Suppressor macrophage treated with lipopolysaccharide for 4 hours (primary cell): ENCODE results near the gene PPIL1.
"Not testable (repeated sequence)": the region's sequence is repeated elsewhere in the genome, so short reads cannot be mapped to it uniquely, and the experiment has no call there.

Source experiments
- DNase-seq: peaks from one replicate; pipeline ENCODE4 v3.0.0-alpha.2; 2020

Gene PPIL1

DNA sequence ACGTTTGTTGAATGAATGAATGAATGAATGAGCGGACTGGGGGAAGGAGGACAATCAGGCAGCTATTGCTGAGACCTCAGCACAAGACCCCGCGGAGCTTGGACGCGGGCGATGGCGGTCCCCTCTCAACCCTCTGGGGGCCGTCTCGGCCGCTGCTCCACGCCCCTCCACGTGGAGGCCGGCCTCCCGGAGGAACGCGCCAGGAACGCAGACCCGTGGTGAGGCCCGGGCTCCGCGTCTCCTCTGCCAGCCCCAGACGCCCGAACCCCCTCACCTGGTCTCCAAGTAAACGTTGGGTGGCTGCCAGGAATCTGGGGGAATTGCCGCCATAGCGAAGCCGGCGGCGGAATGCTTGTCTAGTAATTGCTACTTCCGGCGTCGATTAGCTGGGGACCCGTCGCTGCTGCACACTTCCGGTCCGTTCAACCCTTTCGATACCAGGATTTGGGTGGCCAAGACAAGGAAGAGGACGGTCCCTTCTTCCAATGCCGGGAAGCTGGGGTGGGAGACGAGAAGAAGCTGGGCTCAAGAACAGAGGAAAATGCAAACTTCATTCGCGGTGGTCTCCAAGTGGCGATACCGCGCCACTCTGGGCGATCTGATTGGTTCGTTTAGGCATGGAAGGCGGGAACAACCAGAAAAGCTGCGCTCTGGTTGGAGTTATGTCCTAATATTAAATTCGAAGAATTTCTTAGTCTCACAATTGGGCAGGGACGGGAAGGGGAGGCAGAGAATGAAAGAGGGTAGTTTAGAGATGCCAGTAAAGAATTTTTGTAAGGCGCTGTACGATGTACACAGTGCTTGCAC, at the start of gene PPIL1:
Gene PPIL1 (minus strand): TSS at position 361 of the 807 bp plus-strand sequence. CDS start 31 bp downstream, at position 330.
- peak; percentile 93 for DNase-seq

DNA sequence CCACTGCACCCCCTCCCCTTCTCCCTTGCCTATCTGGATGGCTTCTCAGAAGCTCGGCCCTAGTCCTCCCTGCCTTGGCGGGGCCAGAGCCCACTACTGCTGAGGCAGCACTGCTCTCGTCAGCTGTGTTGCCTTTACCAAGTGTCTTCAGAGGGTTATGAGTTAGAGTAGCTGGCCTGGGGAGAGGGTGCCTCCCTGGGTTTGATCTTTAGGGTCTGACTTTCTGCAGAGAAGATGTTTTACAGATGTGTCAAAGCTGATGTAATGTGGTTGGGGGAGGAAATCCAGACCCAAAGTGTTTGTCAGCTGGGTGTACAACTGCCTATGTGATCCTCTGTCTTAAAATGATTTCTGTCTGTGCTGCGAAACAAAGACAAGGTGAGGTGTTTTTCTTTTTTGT, 49.5 kb upstream of the PPIL1 start:
- DNase-seq, result no peak

DNA sequence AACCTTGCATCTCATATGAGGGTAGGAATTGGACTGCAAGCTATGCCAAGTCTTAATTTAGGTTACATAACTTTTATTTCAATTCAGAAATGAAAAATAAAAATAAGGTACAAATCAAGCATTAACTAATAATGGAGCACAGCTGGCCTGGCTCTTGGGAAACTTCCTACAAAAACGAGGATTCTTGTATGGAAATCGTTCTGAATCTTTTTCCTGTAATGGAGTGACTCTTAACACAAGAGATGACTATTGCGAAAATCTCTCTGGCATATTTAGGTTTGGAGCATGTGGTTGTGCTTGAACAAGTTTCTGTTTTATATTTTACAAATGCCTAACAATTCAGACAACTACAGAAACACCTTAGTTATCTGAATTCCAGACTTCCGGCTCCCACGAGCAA, 45.9 kb upstream of the PPIL1 start:
- no peak for DNase-seq

DNA sequence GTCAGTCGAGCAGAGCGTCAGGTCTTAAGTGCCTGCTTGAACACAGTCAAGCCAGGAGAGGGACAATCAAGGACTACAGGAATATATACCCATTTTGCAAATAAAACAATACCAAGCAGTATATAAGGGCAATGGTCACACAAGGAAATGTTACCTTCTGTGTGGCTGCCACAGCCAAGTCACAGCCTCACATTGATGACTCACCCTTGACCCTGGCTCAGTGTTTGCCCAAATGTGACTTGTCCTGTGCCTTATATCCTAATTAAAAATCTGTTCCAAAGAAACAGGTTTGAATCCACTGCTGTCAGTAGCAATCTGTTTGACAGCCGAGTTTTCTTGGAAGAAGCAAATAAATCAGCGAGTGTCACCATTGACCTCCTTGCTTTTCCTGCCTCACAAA, 45.4 kb upstream of the PPIL1 start:
- no peak for DNase-seq

DNA sequence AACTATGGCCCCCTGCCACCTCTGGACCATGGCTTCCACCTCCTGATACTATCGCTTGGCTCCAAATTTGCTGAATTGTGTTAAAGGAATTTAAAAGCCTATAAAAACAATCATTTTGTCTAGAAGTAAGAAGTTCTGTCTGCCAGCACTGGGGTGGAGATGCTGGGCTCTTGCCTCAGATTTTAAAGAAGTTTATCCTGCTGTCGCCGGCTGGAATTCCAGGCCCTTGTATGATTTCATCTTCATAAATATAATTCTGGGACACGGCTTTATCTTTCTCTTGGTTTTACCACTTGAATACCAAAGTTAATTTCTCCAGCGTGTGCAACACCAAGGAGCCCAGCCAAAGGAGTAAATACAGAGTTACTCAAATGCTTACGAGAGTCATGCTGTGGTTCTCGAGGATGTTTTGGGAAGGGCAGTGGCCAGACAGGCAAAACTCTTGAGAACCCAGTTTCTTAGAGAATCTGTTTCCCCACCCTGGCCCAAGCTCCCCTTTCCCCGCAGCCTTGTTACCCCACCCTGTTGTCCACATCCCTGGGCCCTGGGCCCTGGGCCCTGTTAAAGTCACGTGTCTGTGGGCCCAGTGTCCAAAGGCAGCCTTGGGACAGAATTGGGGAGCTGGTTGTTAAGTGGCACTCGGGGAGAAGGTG, 43.1 kb upstream of the PPIL1 start:
- DNase-seq, result no peak

DNA sequence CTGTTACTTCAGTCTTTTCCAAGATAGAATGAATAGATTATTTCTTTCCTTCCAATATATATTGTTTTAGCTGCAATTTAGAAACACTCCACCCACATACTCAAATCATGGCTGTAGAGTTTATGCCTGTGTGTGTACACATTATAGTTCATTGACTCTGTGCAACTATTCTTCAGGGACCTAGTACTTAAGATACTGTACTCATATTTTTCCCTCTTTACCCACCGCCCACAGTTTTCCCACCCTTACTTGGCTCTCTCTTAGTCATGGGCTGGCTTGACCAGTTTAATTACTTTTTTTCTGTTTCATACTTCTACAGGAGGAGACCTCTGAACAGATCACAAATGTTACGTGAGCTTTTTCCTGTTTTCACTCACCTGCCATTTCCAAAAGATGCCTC, 41.5 kb upstream of the PPIL1 start:
- DNase-seq, result no peak

DNA sequence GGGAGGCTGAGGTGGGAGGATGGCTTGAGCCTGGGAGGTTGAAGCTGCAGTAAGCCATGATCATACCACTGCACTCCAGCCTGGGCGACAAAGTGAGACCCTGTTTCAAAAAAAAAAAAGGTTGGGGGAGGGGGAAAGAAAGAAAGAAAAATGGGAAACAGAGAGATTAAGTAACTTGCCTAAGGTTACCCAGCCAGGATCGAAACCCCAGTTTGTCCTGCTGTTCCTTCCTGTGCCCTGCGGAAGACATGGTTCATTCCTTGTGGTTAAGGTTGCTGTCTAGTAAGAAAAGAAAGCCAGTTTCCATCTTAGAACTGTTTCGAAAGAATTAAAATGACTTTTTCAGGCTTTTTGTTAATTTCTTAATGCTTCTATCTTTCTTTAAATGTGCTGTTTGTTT, 41.0 kb upstream of the PPIL1 start:
- peak; percentile 33 for DNase-seq

DNA sequence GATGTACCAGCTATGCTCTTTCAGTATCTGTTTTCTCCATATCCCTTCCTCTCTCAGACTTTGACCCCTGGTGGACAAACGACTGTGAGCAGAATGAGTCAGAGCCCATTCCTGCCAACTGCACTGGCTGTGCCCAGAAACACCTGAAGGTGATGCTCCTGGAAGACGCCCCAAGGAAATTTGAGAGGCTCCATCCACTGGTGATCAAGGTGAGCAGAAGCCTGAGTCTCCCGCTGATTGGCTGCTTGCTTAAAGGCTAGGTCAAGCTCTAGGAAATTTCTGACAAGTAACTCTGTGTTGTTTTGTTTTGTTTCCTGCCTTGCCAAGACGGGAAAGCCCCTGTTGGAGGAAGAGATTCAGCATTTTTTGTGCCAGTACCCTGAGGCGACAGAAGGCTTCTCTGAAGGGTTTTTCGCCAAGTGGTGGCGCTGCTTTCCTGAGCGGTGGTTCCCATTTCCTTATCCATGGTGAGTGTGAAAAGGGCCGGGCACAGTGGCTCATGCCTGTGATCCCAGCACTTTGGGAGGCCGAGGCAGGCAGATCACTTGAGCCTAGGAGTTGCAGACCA, 39.7 kb upstream of the PPIL1 start:
- peak; percentile 39 for DNase-seq

DNA sequence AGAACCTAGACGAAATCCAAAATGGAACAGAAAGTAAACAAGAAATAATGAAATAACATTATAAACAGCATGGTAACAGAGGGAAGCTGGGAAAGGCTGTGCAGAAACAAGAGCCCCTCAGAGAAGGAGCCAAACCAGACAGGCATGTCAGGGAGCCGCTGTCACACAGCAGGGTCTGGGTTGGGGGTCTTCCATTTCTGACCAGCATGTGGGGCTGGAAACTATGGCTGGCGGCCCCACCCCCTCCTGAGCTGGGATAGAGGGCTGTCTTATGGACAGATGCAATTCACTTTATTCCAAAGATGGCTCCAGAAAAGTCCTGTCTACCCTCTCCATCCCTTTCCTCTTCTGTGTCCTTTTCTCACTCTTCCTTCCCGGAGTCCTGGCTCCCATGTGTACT, 38.5 kb upstream of the PPIL1 start:
- no peak for DNase-seq

DNA sequence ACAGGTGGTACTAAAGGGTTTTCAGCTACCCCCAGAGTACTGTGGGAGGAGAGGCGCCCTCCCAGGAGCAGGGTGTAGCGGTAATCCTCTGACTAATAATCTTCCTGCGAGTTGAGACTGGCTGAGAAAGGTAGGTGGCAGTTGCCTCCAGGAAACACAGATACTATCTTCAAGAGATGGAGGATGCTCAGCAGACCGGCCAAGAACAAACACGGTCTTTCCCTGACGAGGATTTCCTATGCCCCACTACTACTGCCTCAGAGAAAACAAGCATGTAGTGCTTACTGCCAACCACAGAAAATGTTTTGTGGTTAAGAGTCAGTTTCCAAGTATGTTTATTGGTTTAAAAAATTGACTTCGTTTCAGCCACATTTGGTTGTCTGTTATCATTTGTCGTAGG, 38.0 kb upstream of the PPIL1 start:
- no peak for DNase-seq

DNA sequence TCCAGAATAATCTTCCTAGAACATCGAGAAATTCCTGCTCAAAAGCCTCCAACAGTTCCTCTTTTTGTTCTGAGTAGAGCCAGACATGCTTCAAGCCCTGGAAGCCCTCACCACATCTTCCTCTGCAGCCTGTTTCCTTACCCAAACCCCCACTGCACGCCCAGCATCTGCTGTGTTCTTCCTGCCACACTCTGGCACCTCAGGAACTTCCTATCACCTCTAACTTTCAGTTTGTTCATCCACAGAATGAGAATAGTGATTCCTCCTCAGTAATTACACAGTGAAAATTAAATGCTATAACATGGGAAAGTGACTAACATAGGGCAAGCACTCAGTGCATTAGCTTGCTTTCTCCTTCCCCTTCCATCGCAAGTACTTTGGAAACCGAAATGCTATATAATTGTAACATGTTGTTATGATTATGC, 37.4 kb upstream of the PPIL1 start:
- DNase-seq, result peak; percentile 33

DNA sequence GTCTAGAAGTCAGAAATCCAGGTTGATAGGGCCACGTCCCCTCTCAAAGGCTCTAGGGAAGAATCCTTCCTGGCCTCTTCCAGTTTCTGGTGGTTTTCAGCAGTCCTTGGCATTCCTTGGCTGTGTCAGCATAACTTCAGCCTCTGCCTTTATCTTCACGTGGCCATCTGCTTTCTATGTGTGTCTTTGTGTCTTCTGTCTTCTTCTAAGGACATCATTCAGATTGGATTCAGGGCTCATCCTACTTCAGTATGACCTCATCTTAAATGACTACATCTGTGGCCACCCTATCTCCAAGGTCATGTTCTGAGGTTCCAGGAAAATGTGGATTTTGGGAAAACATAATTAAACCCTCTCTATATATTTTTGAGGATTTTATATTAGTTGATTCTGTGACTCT, 34.1 kb upstream of the PPIL1 start:
- DNase-seq, result no peak

DNA sequence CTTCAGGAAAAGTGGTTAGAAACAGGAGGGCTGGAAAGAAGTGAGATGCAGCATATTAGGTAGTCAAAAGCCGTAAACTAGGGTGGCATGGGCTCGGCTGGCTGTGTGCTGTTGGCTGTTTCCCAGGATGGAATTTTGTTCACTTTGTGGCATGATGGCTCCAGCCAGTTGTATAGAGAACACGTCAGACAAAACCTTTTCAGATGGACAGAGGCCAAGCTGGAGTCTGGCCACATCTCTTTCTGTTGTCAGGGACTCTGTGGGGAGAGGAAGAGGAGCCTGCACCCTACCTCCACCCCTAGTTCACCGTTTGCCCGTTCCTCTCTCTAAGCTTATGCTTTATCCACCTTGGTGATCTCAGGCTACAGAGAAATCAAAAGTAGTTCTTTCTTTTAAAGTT, 33.2 kb upstream of the PPIL1 start:
- no peak for DNase-seq

DNA sequence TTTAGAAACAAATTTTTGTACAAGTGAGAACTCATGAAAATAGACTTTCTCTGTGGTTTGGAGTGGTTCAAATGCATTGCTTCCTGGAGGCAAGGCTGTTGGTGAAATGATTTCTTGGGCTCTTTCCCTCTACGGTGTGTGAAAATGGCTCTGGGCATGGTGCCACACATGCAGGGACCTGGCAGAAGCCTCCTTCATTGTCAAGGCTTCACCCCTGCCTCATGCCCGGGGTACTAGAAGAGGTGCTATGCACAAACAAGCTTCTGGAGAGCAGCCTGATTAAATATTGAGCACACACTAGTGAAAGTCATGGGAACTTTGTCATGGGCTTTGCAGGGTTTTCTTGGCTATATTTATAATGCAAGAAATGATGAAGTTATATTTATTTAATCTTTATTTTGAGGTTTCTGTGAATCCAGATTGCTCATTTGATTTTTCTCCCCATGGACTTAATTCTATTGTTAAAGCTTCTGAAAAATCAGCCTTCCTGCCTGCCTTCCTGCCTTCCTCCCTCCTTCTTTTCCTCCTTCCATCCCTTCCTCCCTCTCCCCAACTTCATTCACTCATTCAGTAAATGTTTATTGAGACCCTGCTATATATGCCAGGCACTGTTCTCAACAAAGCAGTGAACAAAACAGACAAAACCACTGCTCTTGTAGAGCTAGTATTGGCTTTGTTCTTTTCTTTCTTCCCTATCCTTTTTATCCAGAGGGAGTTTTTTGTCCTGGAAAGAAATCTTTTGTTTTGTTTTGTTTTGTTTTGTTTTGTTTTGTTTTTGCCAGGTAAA, 32.1 kb upstream of the PPIL1 start:
- DNase-seq, result no peak

DNA sequence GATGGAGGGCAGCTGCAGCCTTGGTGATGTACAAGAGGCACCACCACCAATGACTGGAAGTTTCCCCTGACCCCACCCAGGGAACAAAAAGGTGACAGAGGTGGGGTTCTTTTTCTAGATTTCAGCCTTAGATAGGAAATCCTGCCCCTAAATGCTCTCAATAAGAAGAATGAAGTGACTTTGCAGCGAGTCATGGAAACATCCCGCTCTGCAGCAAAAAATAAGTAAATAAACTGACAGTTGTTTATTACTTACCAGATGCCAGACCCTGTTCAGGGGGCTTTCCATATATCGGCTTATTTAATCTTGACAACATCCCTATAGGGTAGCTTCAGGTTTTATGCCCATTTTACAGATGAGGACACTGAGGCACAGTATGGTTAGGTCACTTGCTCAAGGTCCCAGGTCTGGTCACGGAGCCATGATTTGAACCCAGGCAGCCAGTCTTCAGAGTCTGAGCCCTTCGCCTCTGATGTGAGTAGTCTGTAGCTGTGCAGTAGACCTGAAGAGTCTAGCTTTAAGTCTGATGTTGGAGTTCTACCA, 30.3 kb upstream of the PPIL1 start:
- DNase-seq, result no peak

DNA sequence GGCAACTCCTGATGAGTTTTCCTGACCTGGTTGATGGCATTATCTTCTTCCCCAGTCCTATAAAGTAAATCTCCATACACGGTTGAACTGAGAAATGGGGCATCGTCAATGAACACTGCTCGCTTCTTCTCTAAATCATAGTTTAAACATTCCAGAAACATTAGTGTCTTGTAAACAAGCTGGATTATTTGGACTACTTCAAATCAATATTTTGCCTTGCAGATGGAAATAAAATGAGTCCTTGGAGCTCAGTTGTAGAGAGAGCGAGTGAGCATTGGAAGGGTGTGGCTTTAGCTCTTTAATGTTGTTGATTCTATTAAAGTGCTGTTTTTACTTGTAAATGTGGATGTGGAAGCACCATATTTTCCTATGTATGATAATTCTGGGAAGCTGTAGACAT, 29.5 kb upstream of the PPIL1 start:
- DNase-seq, result no peak

DNA sequence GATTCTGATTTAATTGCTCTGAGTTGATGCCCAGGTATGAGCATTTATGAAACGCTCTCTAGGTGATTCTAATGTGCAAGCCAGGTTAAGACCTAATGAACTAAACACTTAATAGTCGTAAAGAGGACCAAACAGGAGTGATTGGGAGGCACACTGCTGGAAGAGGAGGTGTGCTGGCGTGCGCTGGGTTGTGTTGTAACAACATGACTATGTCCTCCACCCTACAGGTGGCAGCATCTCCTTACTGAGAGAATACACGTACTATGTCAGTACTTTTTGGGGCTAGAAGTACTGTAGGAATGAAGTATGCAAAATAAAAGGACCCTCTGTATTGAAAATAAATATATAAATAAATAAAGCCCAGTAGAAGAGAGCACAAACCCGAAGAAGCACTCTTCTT, 23.0 kb upstream of the PPIL1 start:
- no peak for DNase-seq

DNA sequence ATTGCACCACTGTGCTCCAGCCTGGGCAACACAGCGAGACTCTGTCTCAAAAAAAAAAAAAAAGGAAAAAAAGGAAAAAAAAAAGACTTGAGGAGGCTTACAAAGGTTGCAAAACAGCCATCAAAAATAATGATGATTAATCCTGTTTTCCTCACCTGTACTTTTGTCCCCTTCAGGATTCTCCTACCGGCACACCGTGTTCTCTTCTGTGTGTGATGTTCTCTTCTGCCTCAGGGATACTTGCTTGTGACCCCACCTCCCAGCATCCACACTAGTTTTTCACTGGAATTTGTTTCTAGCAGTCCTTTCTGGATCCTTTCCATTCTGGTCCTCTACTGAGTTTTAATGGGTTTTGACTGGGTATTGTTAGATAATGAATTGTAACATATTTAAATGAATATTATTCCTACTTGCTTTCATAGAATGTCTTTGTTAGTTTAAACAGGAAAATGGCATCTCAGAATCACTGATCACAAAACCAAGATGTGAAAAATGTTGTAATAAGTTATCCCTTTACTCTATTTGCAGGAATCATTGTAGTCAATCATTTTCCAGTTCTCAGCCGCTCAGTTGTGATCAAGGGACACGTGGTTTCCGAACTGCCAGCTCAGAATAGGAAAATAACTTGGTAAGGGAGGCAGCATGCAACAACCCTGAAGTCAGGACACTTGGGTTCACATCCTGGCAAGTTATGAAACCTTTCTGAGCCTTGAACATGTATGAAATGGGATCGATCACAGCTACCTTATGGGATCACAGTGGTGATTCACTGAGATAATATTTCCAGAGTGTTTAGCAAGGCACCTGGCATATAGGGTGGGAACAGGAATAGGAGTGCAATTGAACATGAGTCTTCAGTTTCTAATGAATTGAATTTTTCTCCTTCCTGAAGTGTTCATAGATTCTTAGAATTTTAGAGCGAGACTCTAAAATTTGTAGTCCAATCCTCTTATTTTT, 19.7 kb upstream of the PPIL1 start:
- no peak for DNase-seq

DNA sequence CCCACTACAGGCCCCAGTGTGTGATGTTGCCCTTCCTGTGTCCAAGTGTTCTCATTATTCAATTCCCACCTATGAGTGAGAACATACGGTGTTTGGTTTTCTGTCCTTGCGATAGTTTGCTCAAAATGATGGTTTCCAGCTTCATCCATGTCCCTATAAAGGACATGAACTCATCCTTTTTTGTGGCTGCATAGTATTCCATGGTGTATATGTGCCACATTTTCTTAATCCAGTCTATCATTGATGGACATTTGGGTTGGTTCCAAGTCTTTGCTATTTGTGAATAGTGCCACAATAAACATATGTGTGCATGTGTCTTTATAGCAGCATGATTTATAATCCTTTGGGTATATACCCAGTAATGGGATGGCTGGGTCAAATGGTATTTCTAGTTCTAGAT, 16.6 kb upstream of the PPIL1 start:
- not testable (repeated sequence) for DNase-seq

DNA sequence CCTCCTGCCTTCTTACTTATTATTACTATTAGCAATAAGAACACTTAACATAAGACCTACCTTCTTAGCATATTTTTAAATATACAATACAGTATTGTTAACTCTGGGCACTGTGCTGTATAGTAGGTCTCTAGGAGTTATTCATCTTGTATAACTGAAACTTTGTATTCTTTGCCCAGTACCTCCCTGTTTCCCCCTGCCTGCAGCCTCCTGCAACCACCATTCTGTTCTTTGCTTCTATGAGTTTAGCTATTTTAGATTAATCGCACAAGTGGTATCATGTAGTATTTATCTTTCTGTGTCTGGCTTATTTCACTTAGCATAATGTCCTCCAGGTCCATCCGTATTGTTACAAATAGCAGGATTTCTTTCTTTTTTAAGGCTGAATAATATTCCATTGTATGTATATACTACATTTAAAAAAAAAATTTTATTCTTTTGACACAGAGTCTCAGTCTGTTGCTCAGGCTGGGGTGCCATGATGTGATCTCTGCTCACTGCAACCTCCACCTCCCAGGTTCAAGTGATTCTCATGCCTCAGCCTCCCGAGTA, 15.6 kb upstream of the PPIL1 start:
- DNase-seq, result no peak

DNA sequence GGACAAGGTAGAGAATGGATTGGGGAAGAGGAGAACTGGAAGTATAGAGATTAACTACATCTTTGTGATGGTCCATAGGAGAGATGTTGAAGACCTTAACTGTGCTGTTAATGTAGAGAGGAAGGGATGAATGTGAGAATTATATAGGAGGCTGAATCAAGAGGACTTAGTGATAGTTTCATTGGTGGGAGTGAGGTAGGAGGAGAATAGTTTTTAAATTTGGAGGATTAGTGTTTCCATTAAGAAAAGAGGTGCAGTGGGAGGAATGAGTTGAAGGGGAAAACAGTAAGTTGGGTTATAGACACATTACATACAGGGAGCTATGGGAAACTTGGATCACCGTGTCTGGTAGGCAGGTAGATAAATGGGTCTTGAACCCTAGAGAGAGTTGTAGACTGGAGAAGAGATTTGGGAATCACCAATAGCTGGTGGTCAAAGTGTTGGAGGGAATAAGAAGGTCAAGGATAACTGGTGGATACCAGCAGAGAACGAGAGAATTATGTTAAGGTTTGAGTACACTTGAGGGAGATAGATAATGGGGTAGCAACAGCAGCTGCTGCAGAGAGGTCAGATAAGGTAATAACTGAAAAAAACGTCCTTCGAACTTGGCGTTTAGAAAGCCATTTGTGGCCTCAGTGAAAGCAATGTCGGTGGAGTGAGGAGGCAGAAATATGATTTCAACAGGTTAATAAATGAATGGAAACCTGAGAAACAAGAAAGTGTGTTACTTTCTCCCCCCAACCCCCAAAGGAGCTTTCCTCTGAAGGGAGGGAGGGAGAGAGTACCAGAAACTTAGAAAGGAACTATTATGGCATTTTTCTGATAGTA, 14.3 kb upstream of the PPIL1 start:
- DNase-seq, result no peak
